ENCODE results near the gene CCDC106. TPM values are rescaled to one million over a fixed set of nuclear protein-coding genes. Genes with fewer than 3 reads are reported as not detected.

The CCDC106 gene
- total RNA-seq, 1 experiment from 2014 or later: 21.1 TPM

DNA sequence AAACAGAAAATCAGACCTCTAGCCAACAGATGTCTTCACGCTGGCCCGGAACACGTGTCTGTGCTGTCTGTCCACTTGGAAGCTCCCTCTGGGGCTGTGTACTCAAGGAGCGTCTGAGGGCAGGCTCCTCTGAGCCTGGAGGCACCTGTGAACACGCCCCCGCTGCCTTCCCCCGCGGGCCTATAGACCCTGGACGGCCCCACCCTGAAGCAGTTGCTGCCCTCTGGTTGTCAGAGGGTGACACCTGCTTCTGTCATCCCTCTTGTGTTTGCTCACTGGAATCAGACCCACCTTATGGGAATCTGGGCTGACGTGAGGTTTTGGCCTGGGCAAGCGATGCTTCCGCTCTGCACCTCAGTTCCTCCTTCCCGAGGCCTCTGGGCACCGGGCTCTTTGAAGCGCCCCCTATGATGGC, 46.2 kb downstream of the CCDC106 start (continued):
- TF ChIP-seq, protein P1, sequence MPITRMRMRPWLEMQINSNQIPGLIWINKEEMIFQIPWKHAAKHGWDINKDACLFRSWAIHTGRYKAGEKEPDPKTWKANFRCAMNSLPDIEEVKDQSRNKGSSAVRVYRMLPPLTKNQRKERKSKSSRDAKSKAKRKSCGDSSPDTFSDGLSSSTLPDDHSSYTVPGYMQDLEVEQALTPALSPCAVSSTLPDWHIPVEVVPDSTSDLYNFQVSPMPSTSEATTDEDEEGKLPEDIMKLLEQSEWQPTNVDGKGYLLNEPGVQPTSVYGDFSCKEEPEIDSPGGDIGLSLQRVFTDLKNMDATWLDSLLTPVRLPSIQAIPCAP (CRISPR knock-in tag; IDR thresholded peaks at IDR 0.05): no peak
- TF ChIP-seq NFYB (CRISPR knock-in tag; conservative IDR thresholded peaks at IDR 0.05; ENCODE audit: low read depth) (no peak), SP1 (CRISPR knock-in tag; conservative IDR thresholded peaks at IDR 0.05) (no peak)
- TF ChIP-seq, protein P2, sequence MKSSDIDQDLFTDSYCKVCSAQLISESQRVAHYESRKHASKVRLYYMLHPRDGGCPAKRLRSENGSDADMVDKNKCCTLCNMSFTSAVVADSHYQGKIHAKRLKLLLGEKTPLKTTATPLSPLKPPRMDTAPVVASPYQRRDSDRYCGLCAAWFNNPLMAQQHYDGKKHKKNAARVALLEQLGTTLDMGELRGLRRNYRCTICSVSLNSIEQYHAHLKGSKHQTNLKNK (CRISPR knock-in tag; IDR thresholded peaks at IDR 0.05): no peak
- TF ChIP-seq, protein P3, sequence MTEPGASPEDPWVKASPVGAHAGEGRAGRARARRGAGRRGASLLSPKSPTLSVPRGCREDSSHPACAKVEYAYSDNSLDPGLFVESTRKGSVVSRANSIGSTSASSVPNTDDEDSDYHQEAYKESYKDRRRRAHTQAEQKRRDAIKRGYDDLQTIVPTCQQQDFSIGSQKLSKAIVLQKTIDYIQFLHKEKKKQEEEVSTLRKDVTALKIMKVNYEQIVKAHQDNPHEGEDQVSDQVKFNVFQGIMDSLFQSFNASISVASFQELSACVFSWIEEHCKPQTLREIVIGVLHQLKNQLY (CRISPR knock-in tag; IDR thresholded peaks at IDR 0.05): no peak

DNA sequence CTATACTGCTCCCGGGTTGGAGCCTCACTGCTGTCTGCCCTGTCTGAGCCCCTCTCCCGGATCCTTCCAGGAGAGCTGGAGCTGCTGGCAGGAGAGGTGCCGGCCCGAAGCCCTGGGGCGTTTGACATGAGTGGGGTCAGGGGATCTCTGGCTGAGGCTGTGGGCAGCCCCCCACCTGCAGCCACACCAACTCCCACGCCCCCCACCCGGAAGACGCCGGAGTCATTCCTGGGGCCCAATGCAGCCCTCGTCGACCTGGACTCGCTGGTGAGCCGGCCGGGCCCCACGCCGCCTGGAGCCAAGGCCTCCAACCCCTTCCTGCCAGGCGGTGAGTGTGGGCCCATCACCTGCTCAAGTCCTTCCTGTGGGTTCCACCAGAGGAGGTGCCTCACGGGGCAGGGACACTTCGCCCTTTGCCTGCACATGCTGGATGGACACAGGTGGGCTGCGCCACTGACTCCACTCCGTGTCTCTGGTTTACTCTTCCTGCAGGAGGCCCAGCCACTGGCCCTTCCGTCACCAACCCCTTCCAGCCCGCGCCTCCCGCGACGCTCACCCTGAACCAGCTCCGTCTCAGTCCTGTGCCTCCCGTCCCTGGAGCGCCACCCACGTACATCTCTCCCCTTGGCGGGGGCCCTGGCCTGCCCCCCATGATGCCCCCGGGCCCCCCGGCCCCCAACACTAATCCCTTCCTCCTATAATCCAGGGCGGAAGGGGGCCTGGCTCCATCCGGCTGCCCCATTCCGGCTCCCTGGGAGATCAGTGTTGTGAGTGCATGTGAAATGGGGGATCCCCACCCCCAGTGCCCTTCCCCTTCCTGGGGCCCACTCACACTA, 46.9 kb downstream of the CCDC106 start:
- no peaks in the 10 kb centered on the region for H3K4me1 Mint-ChIP-seq
- no peaks in the 10 kb centered on the region for H3K9me3 Mint-ChIP-seq
- H3K27me3 Mint-ChIP-seq (ENCODE audit: low read depth): no peaks in the 10 kb centered on the region
- no peak overlapping the region for H3K4me3 Mint-ChIP-seq
- H3K27ac Mint-ChIP-seq: no peak overlapping the region
- ChIA-PET POLR2A (no interaction called here), CTCF (interaction anchor here (1.5 kb wide), 1 partner anchor 9 kb away, joined by 3 read pairs; no protein-coding TSS in a partner anchor)
- DNase-seq (ENCODE audit: low spot score): no peak
- ATAC-seq: no peak
- peaks cover 28% of the 10 kb centered on the region for H3K36me3 Mint-ChIP-seq
- TF ChIP-seq SMAD3 (CRISPR knock-in tag; IDR thresholded peaks at IDR 0.05; ENCODE audit: borderline replicate concordance): no peak
- no peak for TF ChIP-seq NFATC4 (CRISPR knock-in tag; IDR thresholded peaks at IDR 0.05)
- no peak for TF ChIP-seq ZNF317 (CRISPR knock-in tag; IDR thresholded peaks at IDR 0.05; ENCODE audit: borderline replicate concordance, low read depth)
- no peak for TF ChIP-seq GABPB1 (CRISPR knock-in tag; IDR thresholded peaks at IDR 0.05)
- TF ChIP-seq, protein P4, sequence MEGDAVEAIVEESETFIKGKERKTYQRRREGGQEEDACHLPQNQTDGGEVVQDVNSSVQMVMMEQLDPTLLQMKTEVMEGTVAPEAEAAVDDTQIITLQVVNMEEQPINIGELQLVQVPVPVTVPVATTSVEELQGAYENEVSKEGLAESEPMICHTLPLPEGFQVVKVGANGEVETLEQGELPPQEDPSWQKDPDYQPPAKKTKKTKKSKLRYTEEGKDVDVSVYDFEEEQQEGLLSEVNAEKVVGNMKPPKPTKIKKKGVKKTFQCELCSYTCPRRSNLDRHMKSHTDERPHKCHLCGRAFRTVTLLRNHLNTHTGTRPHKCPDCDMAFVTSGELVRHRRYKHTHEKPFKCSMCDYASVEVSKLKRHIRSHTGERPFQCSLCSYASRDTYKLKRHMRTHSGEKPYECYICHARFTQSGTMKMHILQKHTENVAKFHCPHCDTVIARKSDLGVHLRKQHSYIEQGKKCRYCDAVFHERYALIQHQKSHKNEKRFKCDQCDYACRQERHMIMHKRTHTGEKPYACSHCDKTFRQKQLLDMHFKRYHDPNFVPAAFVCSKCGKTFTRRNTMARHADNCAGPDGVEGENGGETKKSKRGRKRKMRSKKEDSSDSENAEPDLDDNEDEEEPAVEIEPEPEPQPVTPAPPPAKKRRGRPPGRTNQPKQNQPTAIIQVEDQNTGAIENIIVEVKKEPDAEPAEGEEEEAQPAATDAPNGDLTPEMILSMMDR (IDR thresholded peaks at IDR 0.05): no peak
- TF ChIP-seq, protein P5, sequence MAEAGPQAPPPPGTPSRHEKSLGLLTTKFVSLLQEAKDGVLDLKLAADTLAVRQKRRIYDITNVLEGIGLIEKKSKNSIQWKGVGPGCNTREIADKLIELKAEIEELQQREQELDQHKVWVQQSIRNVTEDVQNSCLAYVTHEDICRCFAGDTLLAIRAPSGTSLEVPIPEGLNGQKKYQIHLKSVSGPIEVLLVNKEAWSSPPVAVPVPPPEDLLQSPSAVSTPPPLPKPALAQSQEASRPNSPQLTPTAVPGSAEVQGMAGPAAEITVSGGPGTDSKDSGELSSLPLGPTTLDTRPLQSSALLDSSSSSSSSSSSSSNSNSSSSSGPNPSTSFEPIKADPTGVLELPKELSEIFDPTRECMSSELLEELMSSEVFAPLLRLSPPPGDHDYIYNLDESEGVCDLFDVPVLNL (CRISPR knock-in tag; IDR thresholded peaks at IDR 0.05; ENCODE audit: borderline replicate concordance, low read depth): no peak
- TF ChIP-seq CREM (CRISPR knock-in tag; IDR thresholded peaks at IDR 0.05): no peak
- TF ChIP-seq NR1H2 (CRISPR knock-in tag; IDR thresholded peaks at IDR 0.05): no peak
- TF ChIP-seq, protein P6, sequence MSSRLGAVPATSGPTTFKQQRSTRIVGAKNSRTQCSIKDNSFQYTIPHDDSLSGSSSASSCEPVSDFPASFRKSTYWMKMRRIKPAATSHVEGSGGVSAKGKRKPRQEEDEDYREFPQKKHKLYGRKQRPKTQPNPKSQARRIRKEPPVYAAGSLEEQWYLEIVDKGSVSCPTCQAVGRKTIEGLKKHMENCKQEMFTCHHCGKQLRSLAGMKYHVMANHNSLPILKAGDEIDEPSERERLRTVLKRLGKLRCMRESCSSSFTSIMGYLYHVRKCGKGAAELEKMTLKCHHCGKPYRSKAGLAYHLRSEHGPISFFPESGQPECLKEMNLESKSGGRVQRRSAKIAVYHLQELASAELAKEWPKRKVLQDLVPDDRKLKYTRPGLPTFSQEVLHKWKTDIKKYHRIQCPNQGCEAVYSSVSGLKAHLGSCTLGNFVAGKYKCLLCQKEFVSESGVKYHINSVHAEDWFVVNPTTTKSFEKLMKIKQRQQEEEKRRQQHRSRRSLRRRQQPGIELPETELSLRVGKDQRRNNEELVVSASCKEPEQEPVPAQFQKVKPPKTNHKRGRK (CRISPR knock-in tag; IDR thresholded peaks at IDR 0.05; ENCODE audit: borderline replicate concordance): no peak

DNA sequence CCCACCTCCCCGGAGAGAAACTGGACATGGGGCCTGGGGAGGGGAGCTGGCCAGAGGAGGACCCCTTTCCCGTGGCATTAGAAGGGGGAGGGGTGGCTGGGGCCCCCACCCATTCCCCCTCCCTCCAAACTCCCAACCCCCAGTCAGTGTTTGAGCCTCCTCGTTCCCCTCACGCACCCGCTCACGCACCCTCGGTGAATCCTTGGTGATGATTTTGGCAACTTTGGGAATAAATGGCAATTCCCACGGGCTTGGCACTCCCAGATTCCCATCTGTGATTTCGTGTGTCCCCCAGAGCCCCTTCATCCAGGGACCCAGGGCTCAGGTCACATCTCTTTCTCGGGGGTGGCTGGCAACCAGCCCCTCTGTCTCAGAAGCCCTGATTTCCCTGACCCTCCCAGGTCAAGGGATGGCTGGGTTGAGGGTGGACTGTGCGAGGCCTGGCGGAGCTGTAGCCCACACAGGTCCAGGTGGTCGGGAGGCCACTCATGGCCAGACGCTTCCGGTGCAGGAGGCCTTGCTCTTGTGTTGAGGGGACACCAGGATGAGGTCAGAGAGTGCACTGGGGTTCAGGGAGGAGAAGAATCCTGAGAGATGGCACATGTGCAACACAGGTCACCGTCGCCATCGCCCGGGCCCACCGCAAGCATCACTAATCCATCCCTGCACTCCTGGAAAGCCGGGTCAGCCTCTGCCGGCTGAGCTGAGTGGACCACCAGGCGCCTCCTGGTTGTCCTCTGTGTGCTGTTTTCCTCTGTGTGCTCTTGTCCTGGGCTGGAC, 47.7 kb downstream of the CCDC106 start:
- no peak for ATAC-seq
- Mint-ChIP-seq H3K4me3 (no peak overlapping the region), H3K9me3 (no peaks in the 10 kb centered on the region), H3K4me1 (no peaks in the 10 kb centered on the region), H3K27me3 (ENCODE audit: low read depth) (no peaks in the 10 kb centered on the region), H3K36me3 (peaks cover 28% of the 10 kb centered on the region), H3K27ac (no peak overlapping the region)
- ChIA-PET POLR2A (no interaction called here), CTCF (interaction anchor here (1.0 to 1.5 kb wide), 2 partner anchors 8 to 24 kb away, joined by 3 read pairs; no protein-coding TSS in a partner anchor)
- no peak for DNase-seq (ENCODE audit: low spot score)
- no peak for TF ChIP-seq ZNF232 (CRISPR knock-in tag; IDR thresholded peaks at IDR 0.05)
- TF ChIP-seq, protein P7, sequence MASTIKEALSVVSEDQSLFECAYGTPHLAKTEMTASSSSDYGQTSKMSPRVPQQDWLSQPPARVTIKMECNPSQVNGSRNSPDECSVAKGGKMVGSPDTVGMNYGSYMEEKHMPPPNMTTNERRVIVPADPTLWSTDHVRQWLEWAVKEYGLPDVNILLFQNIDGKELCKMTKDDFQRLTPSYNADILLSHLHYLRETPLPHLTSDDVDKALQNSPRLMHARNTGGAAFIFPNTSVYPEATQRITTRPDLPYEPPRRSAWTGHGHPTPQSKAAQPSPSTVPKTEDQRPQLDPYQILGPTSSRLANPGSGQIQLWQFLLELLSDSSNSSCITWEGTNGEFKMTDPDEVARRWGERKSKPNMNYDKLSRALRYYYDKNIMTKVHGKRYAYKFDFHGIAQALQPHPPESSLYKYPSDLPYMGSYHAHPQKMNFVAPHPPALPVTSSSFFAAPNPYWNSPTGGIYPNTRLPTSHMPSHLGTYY (CRISPR knock-in tag; IDR thresholded peaks at IDR 0.05): no peak
- TF ChIP-seq, protein P8, sequence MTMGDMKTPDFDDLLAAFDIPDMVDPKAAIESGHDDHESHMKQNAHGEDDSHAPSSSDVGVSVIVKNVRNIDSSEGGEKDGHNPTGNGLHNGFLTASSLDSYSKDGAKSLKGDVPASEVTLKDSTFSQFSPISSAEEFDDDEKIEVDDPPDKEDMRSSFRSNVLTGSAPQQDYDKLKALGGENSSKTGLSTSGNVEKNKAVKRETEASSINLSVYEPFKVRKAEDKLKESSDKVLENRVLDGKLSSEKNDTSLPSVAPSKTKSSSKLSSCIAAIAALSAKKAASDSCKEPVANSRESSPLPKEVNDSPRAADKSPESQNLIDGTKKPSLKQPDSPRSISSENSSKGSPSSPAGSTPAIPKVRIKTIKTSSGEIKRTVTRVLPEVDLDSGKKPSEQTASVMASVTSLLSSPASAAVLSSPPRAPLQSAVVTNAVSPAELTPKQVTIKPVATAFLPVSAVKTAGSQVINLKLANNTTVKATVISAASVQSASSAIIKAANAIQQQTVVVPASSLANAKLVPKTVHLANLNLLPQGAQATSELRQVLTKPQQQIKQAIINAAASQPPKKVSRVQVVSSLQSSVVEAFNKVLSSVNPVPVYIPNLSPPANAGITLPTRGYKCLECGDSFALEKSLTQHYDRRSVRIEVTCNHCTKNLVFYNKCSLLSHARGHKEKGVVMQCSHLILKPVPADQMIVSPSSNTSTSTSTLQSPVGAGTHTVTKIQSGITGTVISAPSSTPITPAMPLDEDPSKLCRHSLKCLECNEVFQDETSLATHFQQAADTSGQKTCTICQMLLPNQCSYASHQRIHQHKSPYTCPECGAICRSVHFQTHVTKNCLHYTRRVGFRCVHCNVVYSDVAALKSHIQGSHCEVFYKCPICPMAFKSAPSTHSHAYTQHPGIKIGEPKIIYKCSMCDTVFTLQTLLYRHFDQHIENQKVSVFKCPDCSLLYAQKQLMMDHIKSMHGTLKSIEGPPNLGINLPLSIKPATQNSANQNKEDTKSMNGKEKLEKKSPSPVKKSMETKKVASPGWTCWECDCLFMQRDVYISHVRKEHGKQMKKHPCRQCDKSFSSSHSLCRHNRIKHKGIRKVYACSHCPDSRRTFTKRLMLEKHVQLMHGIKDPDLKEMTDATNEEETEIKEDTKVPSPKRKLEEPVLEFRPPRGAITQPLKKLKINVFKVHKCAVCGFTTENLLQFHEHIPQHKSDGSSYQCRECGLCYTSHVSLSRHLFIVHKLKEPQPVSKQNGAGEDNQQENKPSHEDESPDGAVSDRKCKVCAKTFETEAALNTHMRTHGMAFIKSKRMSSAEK (CRISPR knock-in tag; IDR thresholded peaks at IDR 0.05; ENCODE audit: borderline replicate concordance): no peak
- TF ChIP-seq GRHL2 (CRISPR knock-in tag; IDR thresholded peaks at IDR 0.05; ENCODE audit: insufficient replicate concordance, severe bottlenecking): no peak

Measured in WTC11 (cell line).